Testis (tissue), 3 donors: ENCODE measurements around the gene BIRC7. TPM values are rescaled to one million over a fixed set of nuclear protein-coding genes. Genes with fewer than 3 reads are reported as not detected.

Experiments used
- DNase-seq: peaks from one replicate; pipeline ENCODE4 v3.0.0-alpha.2; 2019
- H3K27ac ChIP-seq, 2 donors: fragments of 200-600 bp; sonication (generic); one replicate each; pipeline ENCODE4 v1.5.1; 2019
- H3K27me3 ChIP-seq: fragments of 200-600 bp; sonication (generic); one replicate; pipeline ENCODE4 v1.5.1; 2019
- H3K36me3 ChIP-seq: fragments of 200-600 bp; sonication (generic); one replicate; pipeline ENCODE4 v1.5.1; 2017; ENCODE audit warnings: low read depth; ENCODE audit errors: missing control alignments
- H3K4me1 ChIP-seq: fragments of 200-600 bp; sonication (generic); one replicate; pipeline ENCODE4 v1.5.1; 2019
- H3K4me3 ChIP-seq, 2 donors: fragments of 200-600 bp; sonication (generic); one replicate each; pipeline ENCODE4 v1.5.1; 2017 to 2019
- H3K9me3 ChIP-seq: fragments of 200-600 bp; sonication (generic); one replicate; pipeline ENCODE4 v1.5.1; 2017
- CTCF ChIP-seq, 3 experiments: fragments of 450-650 bp in 2 of 3; fragments of 200-600 bp in 1 of 3; sonication (generic) in 1 of 3; IDR thresholded peaks; one replicate each; pipeline ENCODE4 v1.5.1; 2016 to 2019; ENCODE audit warnings: antibody characterized with exemption in 3 of 3, mild to moderate bottlenecking in 2 of 3, moderate library complexity in 1 of 3
- POLR2A ChIP-seq: fragments of 450-650 bp; IDR thresholded peaks from one replicate; pipeline ENCODE4 v1.6.1; 2017; ENCODE audit warnings: antibody characterized with exemption, mild to moderate bottlenecking, moderate library complexity
- WGBS, 2 donors: methylation state at CpG; one replicate each; pipeline ENCODE4 v1.1.5; 2018; 5-methylcytosine and 5-hydroxymethylcytosine counted together
- intact Hi-C: fragments of 100-400 bp; cut with DNase I; formaldehyde crosslinking; loops from one replicate; pipeline ENCODE4 v1.15.1; 2023; ENCODE audit warnings: low total_unique reads
- polyA plus RNA-seq: library from polyadenylated mRNA; stranded (reverse); fragments of 350-450 nt; fragmentation: Illumina TruSeq; extraction: RNeasy Lipid Tissue Mini Kit (QIAGEN cat#74804); gene quantifications from one replicate; pipeline ENCODE4 v1.2.3, GENCODE V29; 2014; ENCODE audit warnings: low read depth, low replicate concordance; ENCODE audit not compliant: insufficient read depth
- total RNA-seq, 2 donors: library from RNA; depleted of rRNA; stranded (reverse); fragments of >200 nt; gene quantifications; one replicate each; pipeline ENCODE4 v1.2.3, GENCODE V29; 2016

Gene BIRC7
- total and polyA plus RNA-seq, 3 donors from 2014 or later = 0.24 to 0.33 (median 0.25) TPM

- TF ChIP-seq POLR2A = no peak
- no peak for TF ChIP-seq CTCF (IDR thresholded peaks at IDR 0.05)
- no peaks in the 10 kb centered on the region for H3K27me3 ChIP-seq
- H3K36me3 ChIP-seq = no peaks in the 10 kb centered on the region
- H3K9me3 ChIP-seq = no peaks in the 10 kb centered on the region
- H3K27ac ChIP-seq = no peak overlapping the region
- whole genome bisulfite sequencing, 2 donors = 77 to 78% methylated on average over 16 to 17 of the region's 17 CpGs
- intact Hi-C loops = no loop called here
- no peak for DNase-seq
- H3K4me1 ChIP-seq = peaks cover 17% of the 10 kb centered on the region
- H3K4me3 ChIP-seq = no peak overlapping the region
Observed at GRCh38 chr20:63274381-63275228, 38.9 kb downstream of the BIRC7 start.

- intact Hi-C loops = no loop called here
- Histone ChIP-seq H3K9me3 (no peaks in the 10 kb centered on the region), H3K36me3 (no peaks in the 10 kb centered on the region), H3K27ac (no peak overlapping the region), H3K27me3 (no peaks in the 10 kb centered on the region), H3K4me1 (peaks cover 17% of the 10 kb centered on the region), H3K4me3 (no peak overlapping the region)
- TF ChIP-seq CTCF (IDR thresholded peaks at IDR 0.05) (no peak), POLR2A (no peak)
- WGBS, 2 donors = 91 to 93% methylated on average over 13 to 18 of the region's 18 CpGs
- DNase-seq = no peak
Observed at GRCh38 chr20:63275825-63276224, 40.1 kb downstream of the BIRC7 start.

GRCh38 chr20:63276956-63277355 lies 41.3 kb downstream of the BIRC7 start:
- Histone ChIP-seq H3K36me3 (no peaks in the 10 kb centered on the region), H3K4me3 (no peak overlapping the region), H3K9me3 (no peaks in the 10 kb centered on the region), H3K27me3 (no peaks in the 10 kb centered on the region), H3K27ac (no peak overlapping the region), H3K4me1 (peaks cover 17% of the 10 kb centered on the region)
- TF ChIP-seq POLR2A = no peak
- no peak for TF ChIP-seq CTCF (IDR thresholded peaks at IDR 0.05)
- no peak for DNase-seq
- WGBS, 2 donors = 93 to 95% methylated on average over 10 to 20 of the region's 20 CpGs
- intact Hi-C loops = no loop called here

GRCh38 chr20:63277466-63278272 lies 42.0 kb downstream of the BIRC7 start:
- intact Hi-C loops = no loop called here
- Histone ChIP-seq H3K4me1 (peaks cover 17% of the 10 kb centered on the region), H3K9me3 (no peaks in the 10 kb centered on the region), H3K27me3 (no peaks in the 10 kb centered on the region), H3K27ac (no peak overlapping the region), H3K4me3 (no peak overlapping the region), H3K36me3 (no peaks in the 10 kb centered on the region)
- DNase-seq = no peak
- WGBS, 2 donors = 94% methylated on average over 14 to 30 of the region's 30 CpGs
- no peak for TF ChIP-seq POLR2A
- TF ChIP-seq CTCF (IDR thresholded peaks at IDR 0.05) = no peak
